GM19455 (cell line): Measurements from ENCODE around the gene IFNA16.
"Not testable (repeated sequence)": the region's sequence is repeated elsewhere in the genome, so short reads cannot be mapped to it uniquely, and the experiment has no call there.

ENCODE experiments used
- ATAC-seq: cut with Tn5 transposase; IDR thresholded peaks from one replicate; pipeline ENCODE4 v1.9.1; 2021; ENCODE audit not compliant: unreplicated experiment

Gene IFNA16

DNA sequence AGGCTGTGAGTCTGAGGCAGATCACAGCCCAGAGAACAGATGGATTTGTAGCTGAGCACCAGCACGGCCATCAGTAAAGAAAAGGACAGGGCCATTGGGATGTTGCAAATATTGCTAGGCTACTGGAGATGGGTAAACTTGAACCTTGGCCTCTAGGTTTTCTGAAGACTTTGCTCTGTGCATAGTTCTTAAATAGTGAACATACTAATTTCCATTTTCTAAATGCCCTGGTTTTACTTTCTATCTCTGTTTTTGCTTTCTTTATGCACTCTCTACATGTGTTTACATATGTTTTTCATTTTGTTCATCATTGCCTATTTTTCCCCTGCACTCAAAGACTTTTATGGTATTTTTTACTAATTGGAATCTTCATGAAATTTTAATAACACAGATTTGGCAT, at the start of gene IFNA16:
IFNA16 (minus strand) TSS at position 101 of the 400 bp plus-strand sequence; CDS start at position 95, 6 bp downstream.
- not testable (repeated sequence) for ATAC-seq

DNA sequence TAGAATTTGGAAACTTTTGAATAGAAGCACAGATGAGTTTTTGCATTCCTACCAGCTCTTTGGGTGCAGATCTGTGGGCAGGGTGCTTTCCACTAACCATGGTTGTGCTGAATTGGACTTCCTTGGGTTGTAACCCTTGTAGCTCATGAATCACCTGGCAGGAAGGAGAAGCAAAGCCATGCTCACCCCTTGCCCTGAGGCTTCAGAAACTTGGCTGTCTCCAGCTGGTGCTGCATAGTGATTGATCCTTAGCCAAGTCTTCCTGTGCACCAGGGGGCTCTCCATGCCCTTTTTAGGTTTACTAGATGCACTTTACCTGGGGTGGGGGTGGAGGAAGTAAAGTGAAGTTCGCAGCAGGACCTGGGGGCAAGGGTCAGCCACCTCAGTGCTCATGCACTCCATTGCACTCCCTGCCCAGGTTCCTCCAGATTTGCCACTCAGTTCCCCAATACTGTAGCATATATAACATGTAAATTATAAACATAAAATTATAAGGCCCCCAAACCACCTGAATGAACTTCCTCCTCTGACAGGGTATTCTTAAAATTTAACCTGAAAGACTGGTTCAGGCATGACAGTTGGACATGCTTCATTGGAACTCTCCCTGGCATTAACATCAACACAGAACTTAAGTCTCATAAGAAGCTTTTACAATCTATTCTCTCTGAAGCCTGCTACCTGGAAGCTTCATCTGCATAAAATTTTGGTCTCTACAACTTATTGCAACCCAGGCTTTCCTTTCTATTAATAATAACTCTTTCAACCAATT, 48.5 kb upstream of the IFNA16 start:
- ATAC-seq = no peak

DNA sequence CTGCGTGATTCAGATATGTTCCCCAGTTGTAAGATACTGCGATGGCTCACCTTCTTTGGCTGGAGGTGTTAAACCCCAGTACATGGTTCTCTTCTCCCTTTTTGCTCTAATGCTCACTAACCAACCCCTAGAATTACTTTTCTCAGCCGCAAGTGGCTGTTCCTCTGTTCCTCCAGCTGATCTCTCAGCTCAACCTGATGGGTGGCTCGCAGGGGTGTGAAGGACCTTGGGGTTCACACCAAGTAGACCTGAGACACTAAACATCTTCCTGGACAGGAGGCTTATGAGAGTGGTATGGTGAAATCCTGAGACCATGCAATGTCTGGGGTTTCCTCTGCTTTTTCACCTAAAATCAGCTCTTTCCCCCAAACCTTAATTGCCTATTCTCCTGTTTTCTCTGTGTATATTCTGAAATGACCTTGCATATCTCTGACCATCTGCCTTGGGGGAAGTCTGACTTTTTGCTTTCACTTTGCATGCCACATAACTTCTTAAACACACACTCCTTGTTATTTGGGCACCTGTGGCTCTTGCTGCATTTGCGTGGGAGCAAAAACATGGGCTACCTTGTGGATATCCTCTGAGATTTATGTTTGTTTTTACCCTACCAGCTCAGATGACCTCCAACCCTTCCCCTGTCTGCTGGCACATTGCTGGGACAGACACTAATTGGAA, 38.6 kb upstream of the IFNA16 start:
- no peak for ATAC-seq

DNA sequence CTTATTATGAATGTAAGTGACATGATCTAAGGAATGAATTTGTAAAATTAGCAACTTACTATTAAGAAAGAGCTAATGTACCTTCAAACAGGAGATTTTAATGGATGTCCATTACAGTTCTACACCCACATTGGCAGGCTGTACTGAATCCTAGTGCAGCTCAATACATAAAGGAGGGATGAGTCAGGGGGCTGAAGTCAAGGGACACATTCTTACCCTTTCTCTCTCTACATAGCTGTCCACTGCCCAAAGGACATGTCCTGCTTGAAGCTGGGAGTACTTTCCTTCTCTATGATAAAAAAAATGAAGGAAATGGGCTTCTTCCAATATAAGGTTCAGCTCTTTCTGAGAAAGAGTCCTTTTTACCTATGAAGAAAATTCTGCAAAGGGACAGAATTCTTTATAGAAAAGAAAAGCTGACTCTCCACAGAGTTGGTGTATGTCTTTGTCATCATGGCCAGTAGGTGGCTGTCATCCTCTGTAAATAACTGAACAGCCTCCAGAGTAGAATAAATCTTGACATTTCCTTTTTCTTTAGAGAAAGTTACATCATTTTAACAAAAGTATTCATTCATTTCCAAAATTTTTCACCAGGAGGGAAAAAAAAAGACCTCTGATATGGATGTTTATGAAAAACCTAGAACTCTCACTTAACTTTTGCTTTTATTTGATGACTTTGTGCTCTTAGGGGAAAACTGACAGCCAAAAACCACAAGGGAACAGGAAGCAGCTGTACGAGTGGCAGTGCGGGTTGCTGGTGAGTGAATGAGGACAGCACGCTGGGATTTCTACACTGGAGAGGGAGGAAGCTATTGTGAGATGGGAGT, 35.8 kb upstream of the IFNA16 start:
- peak; percentile 69 for ATAC-seq

DNA sequence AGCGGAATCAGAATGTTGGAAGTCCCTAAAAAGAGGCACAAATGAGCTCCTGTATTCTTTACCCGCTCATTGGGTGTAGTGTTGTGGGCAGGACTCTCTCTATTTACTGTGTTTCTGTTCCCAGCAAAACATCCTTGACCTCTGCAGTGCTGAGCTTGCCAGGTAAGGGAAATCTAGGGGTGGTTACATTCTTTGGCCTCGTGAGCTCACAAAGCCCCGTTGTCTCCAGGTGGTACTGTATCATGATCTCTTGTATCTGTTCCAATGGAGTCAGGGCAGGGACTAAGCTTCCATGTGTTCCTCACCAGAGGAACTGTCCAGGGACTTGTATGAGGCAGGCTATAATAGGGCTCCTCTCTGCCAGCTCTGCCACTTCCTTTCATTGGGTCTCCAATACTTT, 34.5 kb upstream of the IFNA16 start:
- no peak for ATAC-seq

DNA sequence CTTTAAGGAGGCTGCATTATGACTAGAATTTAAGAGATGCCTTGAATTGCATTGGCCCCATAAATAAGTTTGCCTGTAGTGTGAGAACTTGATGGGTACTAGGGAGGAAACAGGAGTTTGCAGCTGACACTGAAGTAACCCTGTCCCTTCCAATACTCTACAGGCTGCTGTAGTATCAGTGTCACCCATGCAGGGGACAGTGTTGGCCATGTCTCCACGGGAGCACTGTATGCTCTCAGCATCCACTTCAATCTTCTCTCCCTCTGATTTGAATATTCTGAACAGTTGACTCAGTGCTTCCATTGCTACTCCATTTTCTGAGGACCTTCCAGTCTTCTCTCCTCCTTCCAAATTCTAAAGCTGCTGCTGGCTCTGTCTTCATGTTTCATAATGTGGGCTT, 34.1 kb upstream of the IFNA16 start:
- ATAC-seq = no peak

DNA sequence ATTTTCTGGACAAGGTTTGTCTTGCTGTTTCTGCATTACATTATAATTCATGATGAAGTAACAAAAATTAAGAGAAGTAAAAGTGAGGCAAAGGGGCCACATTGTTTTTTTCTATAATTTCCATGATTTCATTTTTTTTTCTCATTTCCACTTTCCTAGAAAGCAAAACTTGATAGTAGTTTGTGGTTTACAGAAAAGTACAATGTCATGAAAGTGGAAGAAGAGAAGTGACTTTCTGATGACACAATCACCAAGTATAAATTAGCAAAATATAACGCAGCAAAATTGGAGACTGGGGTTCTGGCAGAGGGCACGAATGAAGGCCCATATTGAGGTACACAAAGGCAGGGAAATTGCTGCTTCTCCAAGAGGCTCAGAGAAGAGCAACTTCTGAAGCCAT, 27.7 kb upstream of the IFNA16 start:
- no peak for ATAC-seq

DNA sequence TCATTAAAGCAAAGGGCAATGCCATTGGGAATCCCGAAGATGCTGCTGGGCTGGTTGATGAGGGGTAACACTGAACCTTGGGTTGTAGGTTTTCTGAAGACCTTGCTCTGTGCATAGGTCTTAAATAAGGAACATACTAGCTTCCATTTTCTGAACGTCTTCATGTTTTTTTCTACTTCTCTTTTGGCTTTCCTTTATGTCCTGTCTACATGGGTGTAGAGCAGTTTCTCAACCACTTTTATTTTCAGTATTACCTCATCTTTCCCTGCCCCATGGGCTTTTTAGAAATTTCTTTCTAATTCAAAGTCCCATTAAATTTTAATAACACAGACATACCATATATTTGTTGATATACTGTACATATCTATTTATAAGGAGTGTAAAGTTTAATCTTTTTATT, 22.8 kb upstream of the IFNA16 start, which contains the start of gene IFNA14:
IFNA14 (minus strand) TSS at position 95 of the 400 bp plus-strand sequence; CDS start at position 25, 70 bp downstream.
- no peak for ATAC-seq

DNA sequence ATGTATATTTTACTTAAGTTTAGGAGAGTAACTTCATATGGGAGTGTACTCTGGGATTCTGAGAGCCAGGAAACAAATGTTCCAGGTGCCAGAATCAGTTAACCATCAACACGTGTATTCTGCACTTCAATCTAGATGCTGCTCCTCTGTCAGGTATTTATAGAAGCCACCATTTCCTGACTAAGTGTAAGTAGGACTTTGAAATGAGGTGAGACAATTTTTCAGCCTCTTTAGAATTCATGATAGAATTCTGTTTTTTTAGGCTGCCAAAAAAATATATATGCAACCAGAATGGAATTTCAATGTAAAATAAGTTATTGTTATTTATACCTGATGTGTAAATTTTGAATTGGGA, 19.2 kb upstream of the IFNA16 start:
- ATAC-seq = not testable (repeated sequence)

DNA sequence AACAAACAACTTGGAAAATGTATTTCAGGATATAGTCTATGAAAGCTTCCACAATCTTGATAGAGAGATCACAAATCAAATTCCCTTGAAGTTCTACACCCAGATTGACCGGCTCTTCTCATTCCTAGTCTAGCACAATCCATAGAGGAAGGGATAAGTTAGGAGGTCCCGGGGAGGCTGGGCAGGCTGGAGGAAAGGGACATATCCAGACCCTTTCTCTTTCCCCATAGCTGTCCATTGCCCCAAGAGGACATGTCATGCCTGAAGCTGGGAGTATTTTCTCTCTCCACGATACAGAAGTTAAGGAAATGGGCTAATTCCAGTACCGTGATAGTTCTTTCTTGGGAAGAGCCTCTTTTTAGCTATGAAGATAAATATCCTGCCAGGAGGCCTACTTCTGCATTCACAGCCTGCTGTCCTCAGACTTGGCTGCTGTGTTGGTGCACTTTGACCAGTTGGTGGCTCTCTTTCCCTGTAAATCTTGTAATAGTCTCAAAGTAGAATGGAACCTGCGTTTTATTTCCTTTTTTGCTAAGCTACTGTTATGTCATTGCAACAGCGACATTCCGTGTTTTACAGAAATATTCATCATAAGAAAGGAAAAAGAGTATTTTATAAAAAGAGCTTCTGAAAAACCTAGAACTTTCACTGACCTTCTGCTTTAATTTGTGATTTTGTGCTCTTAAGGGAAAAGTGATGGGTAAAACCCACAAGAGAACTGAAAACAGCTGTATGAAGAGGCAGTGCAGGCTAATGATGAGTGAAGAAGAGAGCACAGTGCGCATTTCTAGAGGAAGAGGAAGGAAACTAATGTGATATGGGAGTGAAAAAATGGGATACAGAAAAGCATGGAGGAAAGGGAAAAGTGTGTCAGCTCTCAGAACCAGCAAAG, 18.6 kb upstream of the IFNA16 start:
- peak; percentile 74 for ATAC-seq

DNA sequence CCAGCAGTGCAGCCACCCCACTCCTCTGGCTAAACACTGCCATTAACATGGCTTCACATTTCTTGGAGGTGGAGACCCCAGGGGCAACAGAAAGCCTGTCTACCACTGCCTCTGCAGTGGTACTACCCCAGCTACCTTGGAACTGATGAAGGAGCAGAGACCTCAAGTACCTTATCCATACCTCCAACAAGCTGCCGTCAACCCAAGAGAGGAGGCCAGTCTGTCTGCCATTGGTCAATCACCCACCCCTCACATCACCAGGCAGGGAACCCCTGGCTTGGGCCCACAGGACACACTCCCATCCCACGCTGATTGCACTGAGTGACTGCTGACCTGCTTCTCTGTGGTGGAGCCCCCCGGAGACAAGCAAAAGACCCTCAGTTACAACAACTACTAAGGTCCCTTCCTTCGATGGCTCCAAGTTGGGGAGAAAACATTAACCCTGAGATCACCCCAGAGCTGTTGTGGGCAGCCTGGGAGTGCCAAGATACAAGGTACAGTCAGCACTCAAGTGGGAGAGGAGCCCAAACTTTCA, 17.1 kb upstream of the IFNA16 start:
- ATAC-seq = no peak

DNA sequence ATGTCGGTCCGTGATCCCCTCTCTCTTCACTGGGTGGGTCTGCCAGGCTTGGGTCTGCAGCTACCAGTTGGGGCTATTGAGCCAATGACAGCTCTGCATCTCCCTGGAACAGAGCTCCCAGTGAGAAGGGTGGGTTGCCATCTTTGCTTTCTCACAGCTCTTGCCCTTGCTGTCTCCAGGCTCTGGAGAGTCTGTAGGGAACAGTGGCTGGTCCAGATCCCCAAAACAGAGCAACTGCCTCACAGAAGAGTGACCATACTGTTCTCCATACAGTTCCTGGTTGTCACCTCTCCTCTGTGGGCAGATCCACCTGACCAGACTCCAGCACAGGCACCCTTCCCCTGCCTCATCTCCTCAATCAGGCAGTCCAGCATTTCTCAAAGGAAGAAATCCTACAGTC, 16.1 kb upstream of the IFNA16 start:
- ATAC-seq = no peak

DNA sequence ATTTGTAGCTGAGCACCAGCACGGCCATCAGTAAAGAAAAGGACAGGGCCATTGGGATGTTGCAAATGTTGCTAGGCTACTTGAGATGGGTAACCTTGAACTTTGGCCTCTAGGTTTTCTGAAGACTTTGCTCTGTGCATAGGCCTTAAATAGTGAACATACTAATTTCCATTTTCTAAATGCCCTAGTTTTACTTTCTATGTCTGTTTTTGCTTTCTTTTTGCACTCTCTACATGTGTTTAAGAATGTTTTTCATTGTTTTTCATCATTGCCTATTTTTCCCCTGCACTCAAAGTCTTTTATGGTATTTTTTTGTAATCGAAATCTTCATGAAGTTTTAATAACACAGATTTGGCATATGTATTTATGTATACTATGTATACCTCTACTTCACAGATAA, 11.0 kb upstream of the IFNA16 start, which contains the start of gene IFNA17:
IFNA17 (minus strand) TSS at position 101 of the 400 bp plus-strand sequence; CDS start at position 52, 49 bp downstream.
- no peak for ATAC-seq

DNA sequence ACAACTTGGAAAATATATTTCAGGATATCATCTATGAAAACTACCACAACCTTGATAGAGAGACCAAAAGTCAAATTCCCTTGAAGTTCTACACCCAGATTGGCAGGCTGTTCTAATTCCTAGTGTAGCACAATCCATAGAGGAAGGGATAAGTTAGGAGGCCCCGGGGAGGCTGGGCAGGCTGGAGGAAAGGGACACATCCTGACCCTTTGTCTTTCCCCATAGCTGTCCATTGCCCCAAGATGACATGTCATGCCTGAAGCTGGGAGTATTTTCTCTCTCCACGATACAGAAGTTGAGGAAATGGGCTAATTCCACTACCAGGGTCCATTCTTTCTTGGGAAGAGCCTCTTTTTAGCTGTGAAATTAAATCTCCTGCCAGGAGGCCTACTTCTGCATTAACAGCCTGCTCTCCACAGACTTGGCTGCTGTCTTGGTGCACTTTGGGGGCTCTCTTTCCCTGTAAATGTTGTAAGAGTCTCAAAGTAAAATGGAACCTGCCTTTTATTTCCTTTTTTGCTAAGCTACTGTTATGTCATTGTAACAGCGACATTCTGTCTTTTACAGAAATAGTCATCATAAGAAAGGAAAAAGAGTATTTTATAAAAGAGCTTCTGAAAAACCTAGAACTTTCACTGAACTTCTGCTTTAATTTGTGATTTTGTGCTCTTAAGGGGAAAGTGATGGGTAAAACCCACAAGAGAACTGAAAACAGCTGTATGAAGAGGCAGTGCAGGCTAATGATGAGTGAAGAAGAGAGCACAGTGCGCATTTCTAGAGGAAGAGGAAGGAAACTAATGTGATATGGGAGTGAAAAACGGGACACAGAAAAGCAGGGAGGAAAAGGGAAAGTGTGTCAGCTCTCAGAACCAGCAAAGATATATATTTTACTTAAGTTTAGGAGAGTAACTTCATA, 3.4 kb downstream of the IFNA16 start:
- ATAC-seq = peak; percentile 61

DNA sequence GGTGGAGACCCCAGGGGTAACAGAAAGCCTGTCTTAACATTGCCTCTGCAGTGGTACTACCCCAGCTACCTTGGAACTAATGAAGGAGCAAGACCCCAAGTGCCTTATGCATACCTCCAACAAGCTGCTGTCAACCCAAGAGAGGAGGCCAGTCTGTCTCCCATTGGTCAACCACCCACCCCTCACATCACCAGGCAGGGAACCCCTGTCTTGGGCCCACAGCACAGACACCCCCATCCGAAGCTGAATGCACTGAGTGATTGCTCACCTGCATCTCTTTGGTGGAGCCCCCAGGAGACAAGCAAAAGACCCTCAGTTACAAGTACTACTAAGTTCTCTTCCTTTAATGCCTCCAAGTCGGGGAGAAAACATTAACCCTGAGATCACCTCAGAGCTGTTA, 5.0 kb downstream of the IFNA16 start:
- not testable (repeated sequence) for ATAC-seq

DNA sequence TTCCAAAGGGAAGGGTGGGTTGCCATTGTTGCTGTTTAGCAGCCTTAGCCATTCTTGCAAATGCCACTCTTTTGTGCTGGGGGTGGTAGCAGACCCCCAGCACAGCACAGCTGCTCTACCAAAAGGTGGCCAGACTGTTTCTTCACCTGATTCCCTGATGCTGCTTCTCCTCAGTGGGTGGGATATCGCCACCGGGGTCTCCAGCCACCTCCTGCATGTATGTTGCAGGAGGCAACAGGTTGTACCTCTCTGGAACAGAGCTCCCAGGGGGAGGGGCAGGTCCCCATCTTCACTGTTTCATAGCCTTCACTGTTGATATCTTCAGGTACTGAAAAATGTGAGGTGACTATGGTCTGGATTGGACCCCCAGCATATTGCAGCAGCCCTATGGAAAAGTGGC, 6.3 kb downstream of the IFNA16 start:
- ATAC-seq = not testable (repeated sequence)

DNA sequence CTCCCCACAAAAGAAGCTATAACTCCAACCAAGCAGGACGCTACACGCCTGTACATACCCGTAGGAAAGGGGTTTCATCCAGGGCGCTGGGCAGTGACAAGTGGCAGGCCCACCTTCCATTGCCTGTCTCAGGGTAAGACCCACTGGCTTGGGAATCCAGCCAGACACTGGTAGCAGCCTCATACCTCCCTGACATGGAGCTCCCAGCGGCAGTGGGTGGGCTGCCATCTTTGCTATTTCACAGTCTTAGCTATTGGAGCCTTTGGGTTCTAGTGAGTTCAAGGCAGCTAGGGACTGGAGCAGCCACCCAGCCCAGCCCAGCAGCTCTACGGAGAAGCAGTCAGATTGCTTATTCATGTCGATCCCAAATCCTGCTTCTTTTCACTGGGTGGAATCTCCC, 6.8 kb downstream of the IFNA16 start:
- no peak for ATAC-seq

DNA sequence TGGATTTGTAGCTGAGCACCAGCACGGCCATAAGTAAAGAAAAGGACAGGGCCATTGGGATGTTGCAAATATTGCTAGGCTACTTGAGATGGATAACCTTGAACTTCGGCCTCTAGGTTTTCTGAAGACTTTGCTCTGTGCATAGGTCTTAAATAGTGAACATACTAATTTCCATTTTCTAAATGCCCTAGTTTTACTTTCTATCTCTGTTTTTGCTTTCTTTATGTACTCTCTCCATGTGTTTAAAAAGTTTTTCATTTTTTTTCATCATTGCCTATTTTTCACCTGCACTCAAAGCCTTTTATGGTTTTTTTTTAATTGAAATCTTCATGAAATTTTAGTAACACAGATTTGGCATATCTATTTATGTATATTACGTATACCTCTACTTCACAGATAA, 10.1 kb downstream of the IFNA16 start, which contains the start of gene IFNA10:
IFNA10 (minus strand) TSS at position 101 of the 400 bp plus-strand sequence; CDS start at position 55, 46 bp downstream.
- not testable (repeated sequence) for ATAC-seq

DNA sequence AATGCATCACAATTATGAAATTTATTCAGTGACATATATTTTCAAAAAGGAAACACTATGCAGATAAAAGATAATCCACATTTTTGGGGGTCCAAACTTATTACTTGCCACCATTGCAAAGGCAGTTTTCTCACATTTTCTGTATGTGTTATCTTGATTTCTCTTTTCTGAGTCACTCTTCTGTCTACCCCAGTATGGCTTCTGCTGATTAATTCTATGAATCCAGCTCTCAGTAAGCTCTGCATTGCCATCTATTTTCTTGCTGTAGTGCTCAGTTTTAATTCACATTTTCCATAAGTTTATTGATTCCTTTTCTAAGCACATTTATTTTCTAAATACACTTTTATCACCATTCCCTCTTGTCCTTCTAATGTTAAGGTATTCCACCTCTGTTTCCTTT, 11.9 kb downstream of the IFNA16 start:
- no peak for ATAC-seq
